Bronchial epithelial cell (primary cell): ENCODE results near the gene SHOX. TPM values are rescaled to one million over a fixed set of nuclear protein-coding genes. Genes with fewer than 3 reads are reported as not detected.

ENCODE experiments used
- DNase-seq: peaks from one replicate; pipeline ENCODE4 v3.0.0-alpha.2; 2010; ENCODE audit warnings: low read depth
- FAIRE-seq: peaks from 2 replicates; lab custom pipeline; 2011; peaks lifted over from hg19 to GRCh38; lab: Jason Lieb, UNC
- H3K27me3 ChIP-seq: 2 replicates; pipeline ENCODE4 v1.5.1; 2011; ENCODE audit warnings: low read length; ENCODE audit not compliant: control insufficient read depth, insufficient read depth
- H3K36me3 ChIP-seq: 2 replicates; pipeline ENCODE4 v1.5.1; 2011; ENCODE audit warnings: low read length; ENCODE audit not compliant: control insufficient read depth, insufficient read depth
- H3K4me3 ChIP-seq: 2 replicates; pipeline ENCODE4 v1.5.1; 2011; ENCODE audit warnings: mild to moderate bottlenecking, low read depth, low read length, control low read depth
- total RNA-seq: library from RNA; depleted of rRNA; stranded (reverse); fragments of >200 nt; gene quantifications from 2 replicates; pipeline ENCODE4 v1.2.1, GENCODE V29; 2014
- TF ChIP-seq, protein P1 (sequence below): IDR thresholded peaks from 2 replicates; pipeline ENCODE4 v1.5.1; 2011; ENCODE audit warnings: mild to moderate bottlenecking, moderate library complexity, low read length, control low read depth, inconsistent platforms; ENCODE audit not compliant: insufficient read depth, severe bottlenecking

The SHOX gene
- total RNA-seq, 1 donor from 2014 or later: not detected

GRCh38 chrX:635428-636090 is 5.0 kb downstream of the SHOX start:
- TF ChIP-seq, protein P1, sequence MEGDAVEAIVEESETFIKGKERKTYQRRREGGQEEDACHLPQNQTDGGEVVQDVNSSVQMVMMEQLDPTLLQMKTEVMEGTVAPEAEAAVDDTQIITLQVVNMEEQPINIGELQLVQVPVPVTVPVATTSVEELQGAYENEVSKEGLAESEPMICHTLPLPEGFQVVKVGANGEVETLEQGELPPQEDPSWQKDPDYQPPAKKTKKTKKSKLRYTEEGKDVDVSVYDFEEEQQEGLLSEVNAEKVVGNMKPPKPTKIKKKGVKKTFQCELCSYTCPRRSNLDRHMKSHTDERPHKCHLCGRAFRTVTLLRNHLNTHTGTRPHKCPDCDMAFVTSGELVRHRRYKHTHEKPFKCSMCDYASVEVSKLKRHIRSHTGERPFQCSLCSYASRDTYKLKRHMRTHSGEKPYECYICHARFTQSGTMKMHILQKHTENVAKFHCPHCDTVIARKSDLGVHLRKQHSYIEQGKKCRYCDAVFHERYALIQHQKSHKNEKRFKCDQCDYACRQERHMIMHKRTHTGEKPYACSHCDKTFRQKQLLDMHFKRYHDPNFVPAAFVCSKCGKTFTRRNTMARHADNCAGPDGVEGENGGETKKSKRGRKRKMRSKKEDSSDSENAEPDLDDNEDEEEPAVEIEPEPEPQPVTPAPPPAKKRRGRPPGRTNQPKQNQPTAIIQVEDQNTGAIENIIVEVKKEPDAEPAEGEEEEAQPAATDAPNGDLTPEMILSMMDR: no peak
- no peak for FAIRE-seq
- no peak for DNase-seq
- Histone ChIP-seq H3K27me3 (peaks cover 9% of the 10 kb centered on the region), H3K4me3 (no peak overlapping the region), H3K36me3 (no peaks in the 10 kb centered on the region)

- Histone ChIP-seq H3K27me3 (peaks cover 11% of the 10 kb centered on the region), H3K4me3 (no peak overlapping the region), H3K36me3 (no peaks in the 10 kb centered on the region)
- FAIRE-seq (no peak), DNase-seq (no peak)
- TF ChIP-seq, protein P1: no peak
Observed at GRCh38 chrX:636981-637659, 6.5 kb downstream of the SHOX start.

- DNase-seq (no peak), FAIRE-seq (no peak)
- TF ChIP-seq, protein P1: no peak
- Histone ChIP-seq H3K4me3 (no peak overlapping the region), H3K36me3 (no peaks in the 10 kb centered on the region), H3K27me3 (peaks cover 11% of the 10 kb centered on the region)
Observed at GRCh38 chrX:637660-638481, 7.3 kb downstream of the SHOX start.

DNA sequence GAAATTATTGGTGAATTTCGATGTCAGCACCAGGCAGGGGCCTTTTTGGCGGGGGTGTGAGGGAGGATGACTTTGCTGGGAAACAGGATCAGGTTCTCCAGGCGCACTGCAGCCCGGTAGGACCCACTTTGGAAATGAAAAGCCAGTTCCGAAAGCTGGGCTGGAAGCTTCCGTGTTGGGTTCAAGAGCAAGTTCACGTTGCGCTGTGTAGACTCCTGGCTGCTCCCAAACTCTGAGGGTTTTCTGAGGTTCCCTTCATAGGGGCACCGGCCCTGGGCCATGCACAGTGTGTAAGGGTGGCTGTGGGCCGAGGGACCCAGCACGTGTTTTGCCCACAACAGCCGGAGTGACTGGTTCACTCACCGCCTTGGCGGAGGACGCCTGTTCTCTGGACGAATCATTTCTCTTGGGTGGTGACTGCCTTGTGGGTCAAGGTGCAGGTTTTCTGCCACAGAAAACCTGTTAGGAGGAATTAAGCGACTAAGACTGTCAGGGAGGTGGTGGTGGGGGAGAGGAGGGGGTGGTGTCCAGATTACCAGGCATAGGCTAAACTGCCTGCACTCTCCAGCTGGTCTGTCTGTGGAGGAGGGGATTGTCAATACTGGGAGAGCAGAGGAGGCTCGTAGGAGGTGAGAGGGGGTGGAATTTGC is 8.0 kb downstream of the SHOX start:
- H3K27me3 ChIP-seq: peaks cover 11% of the 10 kb centered on the region
- no peak overlapping the region for H3K4me3 ChIP-seq
- FAIRE-seq (no peak), DNase-seq (no peak)
- H3K36me3 ChIP-seq: no peaks in the 10 kb centered on the region
- TF ChIP-seq, protein P1: no peak

GRCh38 chrX:639151-639550 is 8.6 kb downstream of the SHOX start:
- no peak for DNase-seq
- peaks cover 11% of the 10 kb centered on the region for H3K27me3 ChIP-seq

More at GRCh38 chrX:639151-639550, 8.6 kb downstream of the SHOX start:
- TF ChIP-seq, protein P1: no peak
- FAIRE-seq: no peak
- H3K36me3 ChIP-seq: no peaks in the 10 kb centered on the region
- no peak overlapping the region for H3K4me3 ChIP-seq
